Left forelimb (tissue), 1 donor: Measurements from ENCODE around the gene ARHGEF7.
"Not testable (repeated sequence)": the region's sequence is repeated elsewhere in the genome, so short reads cannot be mapped to it uniquely, and the experiment has no call there.

Experiments used
- DNase-seq: peaks from one replicate; pipeline ENCODE4 v3.0.0-alpha.2; 2018; ENCODE audit warnings: low spot score

Gene ARHGEF7

GRCh38 chr13:111171629-111172028 is 56.5 kb downstream of the ARHGEF7 start:
- DNase-seq, result no peak

- no peak for DNase-seq
These were observed 59.4 kb downstream of the ARHGEF7 start for GRCh38 chr13:111174377-111175114.

- no peak for DNase-seq
These were observed 60.3 kb downstream of the ARHGEF7 start for GRCh38 chr13:111175372-111175771.

- no peak for DNase-seq
These were observed 60.8 kb downstream of the ARHGEF7 start for GRCh38 chr13:111175935-111176334.

GRCh38 chr13:111176421-111176820 is 61.3 kb downstream of the ARHGEF7 start:
- DNase-seq, result no peak

- no peak for DNase-seq
These were observed 62.1 kb downstream of the ARHGEF7 start for GRCh38 chr13:111177081-111177711.

GRCh38 chr13:111177921-111178320 is 62.8 kb downstream of the ARHGEF7 start:
- no peak for DNase-seq

- DNase-seq, result no peak
These were observed 63.3 kb downstream of the ARHGEF7 start for GRCh38 chr13:111178402-111178801.

GRCh38 chr13:111179908-111180760 is 65.0 kb downstream of the ARHGEF7 start:
- no peak for DNase-seq

GRCh38 chr13:111181977-111182376 is 66.9 kb downstream of the ARHGEF7 start:
- no peak for DNase-seq

- DNase-seq, result no peak
These were observed 68.1 kb downstream of the ARHGEF7 start for GRCh38 chr13:111183087-111183645.

GRCh38 chr13:111183959-111184358 is 68.8 kb downstream of the ARHGEF7 start:
- DNase-seq, result no peak

- DNase-seq, result no peak
These were observed 69.6 kb downstream of the ARHGEF7 start for GRCh38 chr13:111184458-111185401.

GRCh38 chr13:111186305-111186935 is 71.3 kb downstream of the ARHGEF7 start:
- DNase-seq, result no peak

- no peak for DNase-seq
These were observed 72.9 kb downstream of the ARHGEF7 start for GRCh38 chr13:111187960-111188541.

GRCh38 chr13:111189064-111189505 is 74.0 kb downstream of the ARHGEF7 start:
- DNase-seq, result not testable (repeated sequence)

- DNase-seq, result not testable (repeated sequence)
These were observed 74.4 kb downstream of the ARHGEF7 start for GRCh38 chr13:111189516-111189915.

GRCh38 chr13:111193223-111193622 is 78.1 kb downstream of the ARHGEF7 start:
- DNase-seq, result not testable (repeated sequence)

GRCh38 chr13:111194651-111195050 is 79.5 kb downstream of the ARHGEF7 start:
- DNase-seq, result not testable (repeated sequence)

GRCh38 chr13:111198732-111199378 is 83.7 kb downstream of the ARHGEF7 start:
- not testable (repeated sequence) for DNase-seq
